DND-41 (cell line): ENCODE measurements around the gene SLC30A7.

Source experiments
- ATAC-seq: fragments of 200-7000 bp; cut with Tn5 transposase; 3 replicates; pipeline ENCODE4 v1.9.1; 2021; ENCODE audit warnings: low read depth; ENCODE audit not compliant: insufficient read depth
- DNase-seq: peaks from one replicate; pipeline ENCODE4 v3.0.0-alpha.2; 2020
- H2AFZ ChIP-seq: 2 replicates; pipeline ENCODE4 v1.6.0; 2012; ENCODE audit warnings: low read depth, low read length
- H3K27ac ChIP-seq: 2 replicates; pipeline ENCODE4 v1.5.1; 2012; ENCODE audit warnings: low read length, inconsistent platforms
- H3K27me3 ChIP-seq: fragments of 200-600 bp; sonication (generic); 2 replicates; pipeline ENCODE4 v1.6.0; 2012; ENCODE audit warnings: low read length, mild to moderate bottlenecking, inconsistent platforms; ENCODE audit not compliant: insufficient read depth, poor library complexity
- H3K36me3 ChIP-seq: 2 replicates; pipeline ENCODE4 v1.5.1; 2012; ENCODE audit warnings: low read length, inconsistent platforms; ENCODE audit not compliant: insufficient read depth
- H3K4me1 ChIP-seq: 2 replicates; pipeline ENCODE4 v1.5.1; 2012; ENCODE audit warnings: mild to moderate bottlenecking, low read length; ENCODE audit not compliant: insufficient read depth
- H3K4me2 ChIP-seq: 2 replicates; pipeline ENCODE4 v1.6.0; 2012; ENCODE audit warnings: mild to moderate bottlenecking, moderate library complexity, low read length, inconsistent platforms; ENCODE audit not compliant: insufficient read depth
- H3K4me3 ChIP-seq, 2 experiments: fragments of 200-600 bp in 1 of 2; shearing (Covaris generic) in 1 of 2; 2 replicates each; pipeline ENCODE4 v1.5.1; 2012 to 2016; ENCODE audit warnings: inconsistent platforms in 2 of 2, low read length in 2 of 2, mild to moderate bottlenecking in 2 of 2, low read depth in 1 of 2, moderate library complexity in 1 of 2
- H3K79me2 ChIP-seq: 2 replicates; pipeline ENCODE4 v1.6.0; 2012; ENCODE audit warnings: low read length, inconsistent platforms; ENCODE audit not compliant: insufficient read depth
- H3K9ac ChIP-seq: 2 replicates; pipeline ENCODE4 v1.6.0; 2012; ENCODE audit warnings: low read depth, mild to moderate bottlenecking, inconsistent platforms, low read length, moderate library complexity
- H3K9me3 ChIP-seq: 2 replicates; pipeline ENCODE4 v1.5.1; 2012; ENCODE audit warnings: low read length, moderate library complexity, mild to moderate bottlenecking, inconsistent platforms; ENCODE audit not compliant: insufficient read depth, severe bottlenecking
- H4K20me1 ChIP-seq: 2 replicates; pipeline ENCODE4 v1.6.0; 2012; ENCODE audit warnings: low read length; ENCODE audit not compliant: insufficient read depth
- EZH2 ChIP-seq: IDR thresholded peaks from 3 replicates; pipeline ENCODE4 v1.6.1; 2012; ENCODE audit warnings: borderline replicate concordance, low read depth, mild to moderate bottlenecking, moderate library complexity, low read length, inconsistent platforms; ENCODE audit not compliant: severe bottlenecking
- TF ChIP-seq, protein P1 (sequence below): IDR thresholded peaks from 2 replicates; pipeline ENCODE4 v1.5.1; 2012; ENCODE audit warnings: borderline replicate concordance, low read length, moderate library complexity, mild to moderate bottlenecking; ENCODE audit not compliant: poor library complexity, severe bottlenecking; ENCODE audit errors: extremely low read depth

The SLC30A7 gene

DNA sequence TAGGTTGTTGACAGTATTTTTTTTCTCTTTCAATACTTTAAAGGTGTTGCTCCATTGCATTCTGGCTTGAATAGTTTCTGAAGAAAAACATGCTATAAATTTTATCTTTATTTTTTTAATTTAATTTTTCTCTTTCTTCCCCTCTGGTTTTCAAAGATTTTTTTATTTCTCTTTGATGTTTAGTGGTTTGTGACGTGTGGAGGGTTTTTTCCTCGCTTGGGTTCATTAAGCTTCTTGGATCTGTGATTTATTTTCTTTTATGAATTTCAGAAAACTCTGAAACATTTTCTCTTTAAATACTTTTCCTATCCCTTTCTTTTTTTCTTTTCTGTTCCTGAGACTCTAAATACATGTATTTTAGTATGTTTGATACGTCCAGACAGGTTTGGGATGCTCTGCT, 9.3 kb downstream of the SLC30A7 start:
- Histone ChIP-seq H3K79me2 (peaks cover 43% of the 10 kb centered on the region), H3K36me3 (peaks cover 79% of the 10 kb centered on the region), H3K4me2 (no peak overlapping the region), H3K27me3 (no peaks in the 10 kb centered on the region), H4K20me1 (no peaks in the 10 kb centered on the region), H3K27ac (no peak overlapping the region), H3K9me3 (no peaks in the 10 kb centered on the region), H3K4me3 (no peak overlapping the region), H2AFZ (no peak overlapping the region), H3K4me1 (peaks cover 17% of the 10 kb centered on the region; the same call in 1 of the 2 replicates), H3K9ac (no peak overlapping the region)
- no peak for DNase-seq
- TF ChIP-seq, protein P1, sequence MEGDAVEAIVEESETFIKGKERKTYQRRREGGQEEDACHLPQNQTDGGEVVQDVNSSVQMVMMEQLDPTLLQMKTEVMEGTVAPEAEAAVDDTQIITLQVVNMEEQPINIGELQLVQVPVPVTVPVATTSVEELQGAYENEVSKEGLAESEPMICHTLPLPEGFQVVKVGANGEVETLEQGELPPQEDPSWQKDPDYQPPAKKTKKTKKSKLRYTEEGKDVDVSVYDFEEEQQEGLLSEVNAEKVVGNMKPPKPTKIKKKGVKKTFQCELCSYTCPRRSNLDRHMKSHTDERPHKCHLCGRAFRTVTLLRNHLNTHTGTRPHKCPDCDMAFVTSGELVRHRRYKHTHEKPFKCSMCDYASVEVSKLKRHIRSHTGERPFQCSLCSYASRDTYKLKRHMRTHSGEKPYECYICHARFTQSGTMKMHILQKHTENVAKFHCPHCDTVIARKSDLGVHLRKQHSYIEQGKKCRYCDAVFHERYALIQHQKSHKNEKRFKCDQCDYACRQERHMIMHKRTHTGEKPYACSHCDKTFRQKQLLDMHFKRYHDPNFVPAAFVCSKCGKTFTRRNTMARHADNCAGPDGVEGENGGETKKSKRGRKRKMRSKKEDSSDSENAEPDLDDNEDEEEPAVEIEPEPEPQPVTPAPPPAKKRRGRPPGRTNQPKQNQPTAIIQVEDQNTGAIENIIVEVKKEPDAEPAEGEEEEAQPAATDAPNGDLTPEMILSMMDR = no peak
- TF ChIP-seq EZH2 = no peak
- ATAC-seq = no peak

- peaks cover 28% of the 10 kb centered on the region for H3K79me2 ChIP-seq
- H3K4me1 ChIP-seq = no peaks in the 10 kb centered on the region
- H3K9ac ChIP-seq = no peak overlapping the region
- TF ChIP-seq EZH2 = no peak
- TF ChIP-seq, protein P1 = no peak
- no peaks in the 10 kb centered on the region for H3K27me3 ChIP-seq
- H3K9me3 ChIP-seq = no peaks in the 10 kb centered on the region
- no peak overlapping the region for H3K27ac ChIP-seq
- no peak for ATAC-seq
- H3K36me3 ChIP-seq = peaks cover 78% of the 10 kb centered on the region
- no peak overlapping the region for H3K4me2 ChIP-seq
- no peak overlapping the region for H2AFZ ChIP-seq
- DNase-seq = no peak
- H3K4me3 ChIP-seq = no peak overlapping the region
- H4K20me1 ChIP-seq = no peaks in the 10 kb centered on the region
Measured at GRCh38 chr1:100907887-100908286, 12.0 kb downstream of the SLC30A7 start.

- TF ChIP-seq EZH2 = no peak
- TF ChIP-seq, protein P1 = no peak
- Histone ChIP-seq H3K79me2 (peaks cover 24% of the 10 kb centered on the region), H3K9ac (no peak overlapping the region), H3K4me3 (no peak overlapping the region), H3K27ac (no peak overlapping the region), H3K4me2 (no peak overlapping the region), H3K9me3 (no peaks in the 10 kb centered on the region), H2AFZ (no peak overlapping the region), H3K4me1 (no peaks in the 10 kb centered on the region), H4K20me1 (no peaks in the 10 kb centered on the region), H3K36me3 (peaks cover 84% of the 10 kb centered on the region), H3K27me3 (no peaks in the 10 kb centered on the region)
- ATAC-seq (no peak), DNase-seq (no peak)
Measured at GRCh38 chr1:100909018-100909417, 13.1 kb downstream of the SLC30A7 start.

DNA sequence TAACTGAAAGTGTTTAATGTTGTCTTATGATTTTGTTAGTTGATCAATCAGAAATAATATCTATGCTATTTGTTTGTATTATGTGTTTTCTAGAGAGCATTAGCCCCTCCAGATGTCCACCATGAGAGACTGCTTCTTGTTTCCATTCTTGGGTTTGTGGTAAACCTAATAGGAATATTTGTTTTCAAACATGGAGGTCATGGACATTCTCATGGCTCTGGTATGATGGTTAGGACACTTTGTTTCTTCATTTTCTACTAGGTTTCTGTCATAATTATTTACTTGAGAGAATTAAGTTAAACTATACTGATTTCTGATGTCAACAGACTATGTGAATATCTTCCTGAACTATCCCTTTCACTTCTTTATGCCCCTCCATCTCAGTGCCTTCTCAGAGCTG, 16.1 kb downstream of the SLC30A7 start:
- Histone ChIP-seq H3K4me3 (no peak overlapping the region), H3K27ac (no peak overlapping the region), H3K9me3 (no peaks in the 10 kb centered on the region), H3K9ac (no peak overlapping the region), H3K4me2 (no peak overlapping the region), H4K20me1 (no peaks in the 10 kb centered on the region), H3K4me1 (no peaks in the 10 kb centered on the region), H2AFZ (no peak overlapping the region), H3K79me2 (no peaks in the 10 kb centered on the region), H3K36me3 (peaks cover 83% of the 10 kb centered on the region), H3K27me3 (no peaks in the 10 kb centered on the region)
- DNase-seq (no peak), ATAC-seq (no peak)
- TF ChIP-seq, protein P1 = no peak
- no peak for TF ChIP-seq EZH2
